ENCODE data around the gene FUT6.
"Not testable (repeated sequence)": the region's sequence is repeated elsewhere in the genome, so short reads cannot be mapped to it uniquely, and the experiment has no call there.

FUT6 gene

GRCh38 chr19:5877427-5877826, 37.9 kb upstream of the FUT6 start:
- no peak for TF ChIP-seq CTCF (IDR thresholded peaks at IDR 0.05; ENCODE audit: low read depth, low read length)
- TF ChIP-seq EZH2phosphoT487 (IDR thresholded peaks at IDR 0.05; ENCODE audit: low read depth): no peak
- no peak overlapping the region for H2AFZ ChIP-seq (ENCODE audit: low read depth, low read length)
- H4K20me1 ChIP-seq (ENCODE audit: insufficient read depth, low read length): no peaks in the 10 kb centered on the region
- H3K9me3 ChIP-seq (ENCODE audit: insufficient read depth, low read length): no peaks in the 10 kb centered on the region
- H3K9ac ChIP-seq (ENCODE audit: low read length): no peak overlapping the region
- peaks cover 15% of the 10 kb centered on the region for H3K27me3 ChIP-seq (ENCODE audit: low read depth, low read length)
- H3K36me3 ChIP-seq (replicated peaks; ENCODE audit: low read depth, low read length): no peaks in the 10 kb centered on the region
- no peak overlapping the region for H3K27ac ChIP-seq (ENCODE audit: low read length)
- no peak overlapping the region for H3K4me3 ChIP-seq (ENCODE audit: low read length)
- no peaks in the 10 kb centered on the region for H3K4me1 ChIP-seq (ENCODE audit: low read length)
- no peak overlapping the region for H3K4me2 ChIP-seq (ENCODE audit: low read length)
- no peaks in the 10 kb centered on the region for H3K79me2 ChIP-seq (ENCODE audit: low read length)

- H2AFZ ChIP-seq (ENCODE audit: low read depth, low read length); H3K9ac ChIP-seq (ENCODE audit: low read length); H3K4me3 ChIP-seq (ENCODE audit: low read length); H3K4me2 ChIP-seq (ENCODE audit: low read length); H4K20me1 ChIP-seq (ENCODE audit: insufficient read depth, low read length); H3K27me3 ChIP-seq (ENCODE audit: low read depth, low read length); H3K79me2 ChIP-seq (ENCODE audit: low read length); H3K36me3 ChIP-seq (replicated peaks; ENCODE audit: low read depth, low read length); H3K27ac ChIP-seq (ENCODE audit: low read length); H3K4me1 ChIP-seq (ENCODE audit: low read length); H3K9me3 ChIP-seq (ENCODE audit: insufficient read depth, low read length): not testable (repeated sequence)
Measured at GRCh38 chr19:5874496-5874895, 35.0 kb upstream of the FUT6 start.

- Histone ChIP-seq H3K27ac (ENCODE audit: low read length) (no peak overlapping the region), H3K79me2 (ENCODE audit: low read length) (no peaks in the 10 kb centered on the region), H3K27me3 (ENCODE audit: low read depth, low read length) (no peaks in the 10 kb centered on the region), H3K36me3 (replicated peaks; ENCODE audit: low read depth, low read length) (no peaks in the 10 kb centered on the region), H4K20me1 (ENCODE audit: insufficient read depth, low read length) (no peaks in the 10 kb centered on the region), H3K9ac (ENCODE audit: low read length) (no peak overlapping the region), H3K4me1 (ENCODE audit: low read length) (no peaks in the 10 kb centered on the region), H2AFZ (ENCODE audit: low read depth, low read length) (no peak overlapping the region), H3K9me3 (ENCODE audit: insufficient read depth, low read length) (no peaks in the 10 kb centered on the region), H3K4me2 (ENCODE audit: low read length) (no peak overlapping the region), H3K4me3 (ENCODE audit: low read length) (no peak overlapping the region)
- TF ChIP-seq EZH2phosphoT487 (IDR thresholded peaks at IDR 0.05; ENCODE audit: low read depth) (no peak), CTCF (IDR thresholded peaks at IDR 0.05; ENCODE audit: low read depth, low read length) (no peak)
Measured at GRCh38 chr19:5873617-5874199, 34.2 kb upstream of the FUT6 start.

GRCh38 chr19:5870986-5871394, 31.5 kb upstream of the FUT6 start:
- Histone ChIP-seq H4K20me1 (ENCODE audit: insufficient read depth, low read length) (no peaks in the 10 kb centered on the region), H3K4me3 (ENCODE audit: low read length) (no peak overlapping the region), H3K9ac (ENCODE audit: low read length) (no peak overlapping the region), H3K27me3 (ENCODE audit: low read depth, low read length) (no peaks in the 10 kb centered on the region; the same call in 1 of the 2 replicates), H3K36me3 (replicated peaks; ENCODE audit: low read depth, low read length) (no peaks in the 10 kb centered on the region), H3K79me2 (ENCODE audit: low read length) (no peaks in the 10 kb centered on the region), H3K4me2 (ENCODE audit: low read length) (no peak overlapping the region), H3K27ac (ENCODE audit: low read length) (no peak overlapping the region), H3K4me1 (ENCODE audit: low read length) (no peaks in the 10 kb centered on the region), H2AFZ (ENCODE audit: low read depth, low read length) (no peak overlapping the region), H3K9me3 (ENCODE audit: insufficient read depth, low read length) (no peaks in the 10 kb centered on the region)
- TF ChIP-seq EZH2phosphoT487 (IDR thresholded peaks at IDR 0.05; ENCODE audit: low read depth): no peak
- no peak for TF ChIP-seq CTCF (IDR thresholded peaks at IDR 0.05; ENCODE audit: low read depth, low read length)
